ENCODE measurements around the gene GLP2R.

Gene GLP2R

DNA sequence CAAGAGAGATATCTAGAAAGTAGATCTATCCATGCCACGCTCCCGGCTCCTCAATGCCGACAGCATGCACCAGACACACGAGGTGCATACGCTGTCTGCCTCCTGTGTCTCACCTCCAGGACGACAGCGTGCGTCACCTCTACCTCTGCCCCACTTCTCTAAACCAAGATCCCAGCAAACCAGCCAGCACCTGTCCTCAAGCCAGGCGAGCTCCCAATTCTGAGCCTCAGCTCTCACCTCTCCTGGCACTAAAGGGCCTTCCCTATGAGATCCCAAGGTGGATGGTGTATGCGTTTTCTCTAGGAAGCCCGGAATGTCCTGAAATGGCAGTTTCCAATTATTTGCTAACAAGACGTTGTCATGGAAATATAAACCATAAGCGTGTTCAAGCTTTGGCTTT lies 115.6 kb downstream of the GLP2R start:
- no peak overlapping the region for H3K4me2 ChIP-seq (ENCODE audit: low read length)
- H3K36me3 ChIP-seq (ENCODE audit: control insufficient read depth, insufficient read depth, low read length), result no peaks in the 10 kb centered on the region
- no peak overlapping the region for H3K27ac ChIP-seq
- no peaks in the 10 kb centered on the region for H3K4me1 ChIP-seq
- H3K9ac ChIP-seq, result no peak overlapping the region
- no peak overlapping the region for H2AFZ ChIP-seq
- no peaks in the 10 kb centered on the region for H3K79me2 ChIP-seq
- H3K9me3 ChIP-seq (ENCODE audit: control insufficient read depth, low read length), result no peaks in the 10 kb centered on the region
- no peak for TF ChIP-seq CTCF (IDR thresholded peaks at IDR 0.05)
- H3K27me3 ChIP-seq (ENCODE audit: control insufficient read depth, insufficient read depth, low read length), result no peaks in the 10 kb centered on the region
- H3K4me3 ChIP-seq (ENCODE audit: low read depth, low read length), result no peak overlapping the region
